Stimulated activated CD4-positive, alpha-beta T cell treated with anti-CD3 and anti-CD28 coated beads, Interleukin-1b, Interleukin-23, amount 100 ng/mL, for 24 hours (primary cell): ENCODE measurements around the gene CBLB.
"Not testable (repeated sequence)": the region's sequence is repeated elsewhere in the genome, so short reads cannot be mapped to it uniquely, and the experiment has no call there.

Experiments used
- DNase-seq, 4 experiments: peaks; one replicate each; pipeline ENCODE4 v3.0.0-alpha.2; 2020; ENCODE audit warnings: low read depth in 4 of 4, low spot score in 1 of 4

Gene CBLB

DNA sequence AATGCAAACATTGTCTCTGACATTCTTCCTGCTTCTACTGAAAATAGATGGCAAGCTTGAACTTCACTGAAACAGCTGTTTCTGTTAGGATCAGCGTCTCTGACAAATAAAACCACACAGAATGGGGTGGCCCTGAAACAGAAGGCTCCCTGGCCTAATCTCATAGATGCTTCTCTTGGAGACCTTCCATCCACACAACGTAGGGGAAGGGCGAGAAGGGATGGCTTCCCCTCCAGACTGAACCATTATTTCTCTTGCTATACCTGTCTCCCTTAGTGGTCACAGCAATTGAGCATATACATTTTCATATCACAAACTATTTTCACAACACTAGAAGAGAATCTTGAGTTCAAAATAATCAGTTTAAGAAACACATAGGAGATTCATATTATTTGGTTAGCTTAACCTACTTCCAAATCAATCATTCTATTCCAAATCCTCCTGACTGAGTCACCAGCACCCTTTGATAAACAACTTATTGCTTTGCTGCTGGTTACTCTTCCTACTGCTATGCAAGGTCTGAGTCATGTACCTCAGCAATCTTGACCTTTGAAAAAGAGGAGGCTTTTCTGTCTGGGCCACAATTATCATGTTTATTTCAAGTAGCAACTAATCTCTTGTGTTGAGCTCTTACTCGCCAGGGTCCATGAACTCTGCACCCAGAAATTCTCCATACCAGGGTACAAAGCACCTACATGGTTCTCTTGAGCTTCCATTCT, 45.5 kb downstream of the CBLB start:
- DNase-seq = no peak

DNA sequence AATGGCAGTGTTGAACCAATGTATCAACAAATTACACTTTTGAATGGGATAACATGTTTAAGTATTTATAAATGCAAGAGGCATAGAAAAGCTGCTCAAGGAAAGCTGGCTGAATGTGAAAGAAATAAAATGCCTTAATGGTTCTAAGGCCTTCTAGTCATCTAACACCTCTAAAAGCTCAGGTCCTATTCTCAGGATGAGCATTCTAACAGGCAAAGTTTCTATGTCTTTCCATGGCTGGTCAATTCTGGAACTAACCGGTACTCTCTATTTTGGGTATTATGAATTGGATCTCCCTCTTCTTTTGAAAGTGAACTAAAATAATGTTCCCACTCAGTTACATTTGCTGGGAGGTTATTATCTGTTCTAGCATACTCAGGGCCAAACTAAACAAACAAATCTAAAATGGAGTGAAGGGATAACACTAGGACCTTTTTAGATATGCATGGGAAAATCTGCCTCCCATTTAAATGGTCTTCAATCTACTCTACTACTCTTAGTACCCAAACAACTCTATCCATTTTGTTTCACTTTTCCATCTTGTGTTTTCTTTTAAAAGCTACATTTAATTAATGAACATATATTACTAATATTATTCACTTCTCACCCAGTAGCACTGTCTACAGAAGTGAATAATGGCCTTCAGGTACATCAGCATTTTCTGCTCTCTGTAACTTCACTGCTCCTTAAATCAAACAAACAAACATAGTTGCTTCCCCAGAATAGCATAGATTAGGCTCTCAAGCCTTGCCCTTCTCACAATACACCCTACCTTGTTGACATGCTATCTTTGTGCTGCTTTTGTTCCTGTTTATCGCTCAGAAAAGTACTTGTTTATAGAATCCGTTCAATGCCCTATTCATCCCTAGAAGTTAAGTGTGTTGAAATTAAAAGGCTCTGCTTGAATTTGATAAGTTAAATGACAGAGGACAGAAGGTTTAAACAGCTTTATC, 46.4 kb downstream of the CBLB start:
- DNase-seq = no peak

DNA sequence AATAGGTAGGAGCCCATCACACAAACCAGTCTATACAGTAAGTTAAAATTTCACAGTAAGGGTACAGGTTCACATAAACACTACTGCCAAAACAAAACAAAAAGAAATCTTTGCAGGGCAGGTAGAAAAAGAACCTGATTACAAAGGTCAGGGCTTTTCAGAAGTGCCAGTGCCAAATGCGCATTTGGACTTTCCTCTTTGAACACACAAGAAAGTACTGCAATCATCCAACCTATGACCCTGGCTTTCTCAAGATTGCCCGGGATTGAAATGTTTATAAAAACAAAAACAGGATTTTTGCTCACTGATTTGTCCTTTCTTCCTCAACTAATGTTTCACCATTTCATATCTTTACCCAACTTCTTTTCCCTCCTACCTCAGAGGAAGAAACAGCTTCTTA, 47.4 kb downstream of the CBLB start:
- no peak for DNase-seq

DNA sequence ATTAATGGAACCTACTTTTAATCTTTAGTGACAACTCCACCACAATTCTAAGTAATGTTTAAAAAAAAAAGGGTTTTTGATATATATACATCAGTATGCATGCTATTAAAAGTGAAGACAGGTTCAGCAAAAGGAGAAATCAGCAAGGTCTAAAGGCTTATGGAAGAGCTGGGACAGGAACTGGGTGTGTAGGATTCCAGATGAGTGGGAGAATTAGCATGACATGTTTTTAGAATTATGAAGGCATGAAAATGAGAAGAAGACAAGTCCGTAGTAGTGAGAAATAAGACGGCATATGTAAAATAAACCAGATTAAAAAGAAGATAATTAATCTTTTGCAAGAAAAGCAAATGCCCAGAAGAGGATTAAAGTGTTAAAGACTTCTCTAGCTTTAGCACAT, 52.0 kb downstream of the CBLB start:
- DNase-seq = no peak

DNA sequence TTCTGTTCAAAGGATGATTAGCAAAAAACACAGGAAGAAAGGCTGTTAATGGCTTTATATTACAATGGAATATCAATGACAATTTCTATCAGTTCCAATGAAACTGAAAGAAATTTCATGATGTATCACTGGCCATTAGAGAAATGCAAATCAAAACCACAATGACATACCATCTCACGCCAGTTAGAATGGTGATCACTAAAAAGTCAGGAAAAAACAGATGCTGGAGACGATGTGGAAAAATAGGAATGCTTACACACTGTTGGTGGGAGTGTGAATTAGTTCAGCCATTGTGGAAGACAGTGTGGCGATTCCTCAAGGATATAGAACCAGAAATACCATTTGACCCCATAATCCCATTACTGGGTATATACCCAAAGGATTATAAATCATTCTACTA, 53.5 kb downstream of the CBLB start:
- DNase-seq = not testable (repeated sequence)

DNA sequence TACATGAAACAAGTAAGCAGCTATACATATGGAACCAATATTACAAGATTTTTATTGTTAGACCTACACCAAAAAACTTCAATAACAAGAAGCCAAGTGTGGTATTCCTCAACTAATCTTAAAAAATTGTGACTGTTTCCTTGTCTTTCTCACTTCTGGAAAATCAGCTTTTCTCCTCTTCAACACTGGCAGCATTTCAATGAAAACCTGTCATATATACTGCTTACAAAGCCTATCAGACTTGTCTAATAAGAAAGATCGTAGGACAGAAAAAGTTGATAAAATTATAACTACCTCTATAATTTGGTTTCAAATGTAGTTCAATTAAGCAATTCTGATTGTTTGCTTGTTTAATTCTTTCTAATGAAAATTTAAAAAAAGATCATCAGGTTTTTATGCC, 55.1 kb downstream of the CBLB start:
- DNase-seq = no peak

DNA sequence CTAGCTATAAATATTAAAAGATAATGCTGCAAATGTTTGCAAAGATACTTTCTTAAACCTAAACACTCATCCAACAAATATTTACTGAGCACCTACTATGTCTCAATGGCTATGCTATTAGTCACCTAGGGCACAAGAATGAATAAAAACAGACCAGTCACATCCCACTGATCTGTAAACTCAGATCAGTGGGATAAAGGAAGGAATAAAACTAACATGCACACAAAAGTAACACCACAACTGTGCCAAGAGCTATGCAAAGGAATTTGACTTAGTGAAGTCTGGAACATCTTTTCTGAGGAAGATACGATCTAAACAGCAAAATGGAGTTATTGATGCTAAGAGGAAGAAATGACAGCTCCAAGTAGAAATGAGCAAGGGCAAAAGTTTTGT, 56.6 kb downstream of the CBLB start:
- DNase-seq = no peak

DNA sequence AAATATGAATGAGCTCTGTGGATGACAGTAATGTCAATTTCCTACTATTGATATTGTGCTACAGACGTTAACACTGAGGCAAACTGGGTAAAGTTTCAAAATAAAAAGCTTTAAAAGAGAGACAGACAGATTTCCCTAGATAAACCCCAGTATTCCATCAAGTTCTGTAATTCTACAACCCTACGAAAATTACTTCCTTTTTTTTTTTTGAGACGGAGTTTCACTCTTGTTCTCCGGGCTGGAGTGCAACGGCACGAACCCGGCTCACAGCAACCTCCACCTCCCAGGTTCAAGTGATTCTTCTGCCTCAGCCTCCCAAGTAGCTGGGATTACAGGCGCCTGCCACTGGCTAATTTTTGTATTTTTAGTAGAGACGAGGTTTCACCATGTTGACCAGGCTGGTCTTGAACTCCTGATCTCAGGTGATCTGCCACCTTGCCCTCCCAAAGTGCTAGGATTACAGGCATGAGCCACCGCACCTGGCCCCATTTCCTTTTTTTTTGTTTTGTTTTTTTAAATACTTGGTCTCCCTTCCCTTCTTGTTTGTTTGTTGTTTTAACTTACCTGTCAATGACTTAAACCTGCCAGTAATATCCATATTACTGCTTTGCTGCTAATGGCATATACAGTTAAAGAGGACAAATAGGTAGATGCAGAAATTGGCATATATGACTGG, 57.2 kb downstream of the CBLB start:
- DNase-seq = no peak

DNA sequence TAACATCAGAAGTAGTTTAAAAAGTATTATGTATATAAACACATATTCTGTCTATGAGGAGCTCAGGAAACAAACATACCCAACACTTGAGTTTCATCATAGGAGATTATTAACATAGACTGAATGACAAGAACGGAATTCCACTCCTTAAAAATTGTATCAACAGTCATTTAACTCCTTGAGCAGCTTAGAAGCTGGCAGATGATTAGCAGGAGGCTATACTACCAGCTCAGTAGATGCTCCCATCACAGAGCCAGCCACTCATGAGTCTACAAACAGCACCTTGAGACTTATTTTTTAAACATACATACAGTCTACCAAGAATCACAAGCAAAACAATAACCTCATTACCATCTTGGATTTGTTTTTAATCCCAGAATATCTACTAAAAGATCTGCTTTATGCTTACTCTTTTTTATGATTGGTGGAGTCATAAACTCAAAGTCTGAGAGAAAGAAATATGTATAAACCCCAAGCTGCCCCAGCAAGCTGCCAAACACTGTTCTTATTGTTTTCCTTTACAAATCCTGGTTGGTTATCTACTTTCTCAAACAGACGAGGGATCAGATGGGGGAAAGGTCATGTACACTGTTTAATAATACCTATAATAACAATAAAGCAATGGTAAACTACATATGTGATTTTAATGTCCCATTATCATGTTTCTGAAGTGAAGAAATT, 59.5 kb downstream of the CBLB start:
- no peak for DNase-seq

DNA sequence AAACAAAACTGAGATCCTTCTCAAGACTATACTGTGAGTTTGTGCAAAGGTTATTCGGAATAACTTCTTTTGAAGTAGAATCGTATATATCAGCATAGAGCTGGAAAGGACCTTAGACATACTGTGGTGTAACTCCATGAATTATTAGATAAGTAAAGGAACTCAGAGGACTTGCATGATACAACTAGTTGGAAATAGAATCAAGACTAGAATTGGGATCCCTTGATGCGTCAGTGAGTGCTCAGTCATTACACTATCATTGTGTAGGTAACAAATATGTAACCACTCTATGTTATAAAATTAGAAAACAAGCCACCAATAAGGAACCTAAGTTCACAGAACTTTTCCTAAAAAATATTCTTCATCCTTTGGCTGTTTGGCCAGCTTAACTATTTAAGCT, 61.1 kb downstream of the CBLB start:
- no peak for DNase-seq

DNA sequence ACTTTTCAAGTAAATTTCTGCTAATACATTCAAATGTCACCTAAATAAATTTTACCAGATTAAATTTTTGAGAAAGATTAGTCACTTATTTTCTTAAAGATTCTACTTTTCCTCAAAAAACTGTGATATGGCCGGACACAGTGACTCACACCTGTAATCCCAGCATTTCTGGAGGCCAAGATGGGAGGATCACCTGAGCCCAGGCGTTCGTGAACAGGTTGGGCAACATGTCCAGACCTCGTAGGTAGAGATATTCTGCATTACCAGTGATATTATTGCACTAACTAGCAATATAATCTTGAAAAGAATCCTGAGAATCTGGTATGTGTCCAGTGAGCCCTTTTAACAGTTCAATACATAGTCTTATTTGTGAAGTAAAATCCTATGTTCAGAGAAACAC, 61.7 kb downstream of the CBLB start:
- DNase-seq = no peak

DNA sequence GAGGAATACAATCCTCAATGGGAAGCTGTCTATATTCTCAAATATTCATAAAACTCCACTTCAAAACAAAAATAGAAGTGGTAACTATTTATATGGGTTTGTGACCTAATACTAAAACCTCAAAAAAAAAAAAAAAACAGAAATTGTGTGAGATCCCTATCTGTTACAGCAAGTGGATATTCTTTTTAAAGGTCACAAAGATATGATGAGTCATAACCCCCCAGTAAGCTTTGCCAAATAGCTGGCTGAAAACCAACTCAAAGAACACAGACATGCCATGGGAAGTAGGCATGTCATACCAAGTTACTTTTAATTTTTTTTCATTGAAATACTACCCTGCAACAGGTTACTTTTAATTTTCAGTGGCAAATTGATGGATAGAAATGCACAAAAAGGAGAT, 62.5 kb downstream of the CBLB start:
- DNase-seq = no peak

DNA sequence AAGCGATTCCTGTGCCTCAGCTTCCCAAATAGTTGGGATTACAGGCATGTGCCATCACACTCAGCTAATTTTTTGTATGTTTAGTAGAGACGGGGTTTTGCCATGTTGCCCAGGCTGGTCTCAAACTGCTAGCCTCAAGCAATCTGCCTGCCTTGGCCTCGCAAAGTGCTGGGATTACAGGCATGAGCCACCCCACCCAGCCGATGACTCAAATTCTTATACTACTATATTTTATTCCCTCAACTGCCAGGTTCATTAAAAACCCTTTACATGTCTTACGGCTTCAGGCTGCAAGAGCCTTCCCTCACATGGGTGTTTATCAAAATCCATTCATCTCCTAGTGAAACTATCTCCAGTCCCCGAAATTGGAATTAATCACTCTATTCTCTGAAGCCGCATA, 63.4 kb downstream of the CBLB start:
- no peak for DNase-seq

DNA sequence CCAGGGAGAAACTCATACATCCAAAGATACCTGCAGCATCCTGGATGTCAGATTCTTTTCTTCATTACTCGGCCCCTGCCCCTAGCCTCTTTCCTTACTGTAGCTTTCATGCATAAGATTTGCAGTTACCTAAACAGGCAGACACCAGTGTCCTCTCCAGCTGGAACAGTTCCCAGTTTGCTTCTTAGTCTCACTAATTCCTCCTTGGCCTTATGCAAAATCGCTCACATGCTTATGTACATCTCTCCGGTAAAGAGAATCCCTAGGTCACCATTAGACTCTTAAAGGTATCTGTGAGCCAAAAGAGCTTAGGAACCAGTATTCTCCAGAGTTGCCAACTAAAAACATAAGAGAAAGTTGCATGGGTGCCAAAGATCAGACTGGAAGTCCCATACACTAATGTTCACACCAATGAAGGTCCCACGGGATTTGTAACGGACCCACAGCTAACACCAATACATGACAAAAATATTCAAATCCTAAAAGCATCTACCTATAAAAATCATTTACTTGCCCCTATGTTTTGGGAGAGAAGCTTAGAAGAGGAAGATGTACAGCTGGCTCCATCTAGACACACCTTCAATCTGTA, 66.6 kb downstream of the CBLB start:
- no peak for DNase-seq

DNA sequence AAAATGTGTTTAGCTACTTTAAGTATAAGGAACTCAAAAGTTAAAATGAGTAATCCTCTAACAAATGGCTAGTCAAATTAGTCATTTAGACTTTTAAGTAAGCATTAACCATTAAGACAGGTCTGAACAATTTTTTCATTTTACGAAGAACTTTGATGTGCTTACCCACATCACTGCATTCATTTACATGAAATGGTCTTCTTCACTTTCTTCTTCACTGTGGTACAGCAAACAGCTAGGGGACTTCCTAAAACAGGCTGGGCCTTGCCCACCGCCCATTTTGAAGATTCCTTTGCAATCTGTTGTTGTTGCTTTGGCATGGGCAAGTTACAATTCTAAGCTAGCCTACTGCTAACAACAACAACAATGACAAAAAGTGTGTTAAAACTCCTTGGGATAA, 67.4 kb downstream of the CBLB start:
- DNase-seq = no peak

DNA sequence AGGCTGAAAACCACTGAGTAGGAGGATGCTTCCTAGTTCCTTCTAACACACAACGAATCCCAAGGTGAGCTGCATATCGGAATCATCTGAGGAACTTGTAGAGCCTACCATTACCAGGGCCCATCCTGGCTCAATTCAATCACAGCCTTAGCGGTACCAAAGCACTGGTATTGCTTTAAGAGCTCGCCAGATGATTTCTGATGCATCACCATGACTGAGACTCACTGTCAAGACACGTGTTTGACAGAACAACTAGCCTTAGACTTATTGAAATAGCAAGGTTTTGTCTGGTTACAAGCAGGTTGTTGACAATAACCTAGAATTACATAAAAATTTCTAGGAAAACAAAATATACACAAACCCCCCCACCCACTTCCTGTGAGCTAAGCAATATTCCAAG, 68.5 kb downstream of the CBLB start:
- DNase-seq = no peak

DNA sequence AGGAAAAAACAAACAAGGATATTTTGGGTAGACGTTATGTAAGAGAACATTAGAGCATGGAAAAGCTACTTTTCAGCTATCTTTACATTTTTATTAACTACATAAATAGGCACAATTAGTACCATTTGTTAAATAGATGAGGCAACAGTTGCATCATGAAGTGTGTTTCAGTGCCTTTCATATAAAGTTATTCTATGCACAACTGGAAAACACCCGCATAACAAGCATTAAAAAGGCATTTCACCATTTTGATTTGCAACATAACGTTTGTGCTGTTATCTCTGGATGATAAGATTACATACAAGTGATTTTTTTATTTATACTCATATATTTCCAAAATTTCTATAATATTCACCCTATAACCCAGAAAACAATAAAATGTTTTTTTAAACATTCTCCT, 69.5 kb downstream of the CBLB start:
- no peak for DNase-seq

DNA sequence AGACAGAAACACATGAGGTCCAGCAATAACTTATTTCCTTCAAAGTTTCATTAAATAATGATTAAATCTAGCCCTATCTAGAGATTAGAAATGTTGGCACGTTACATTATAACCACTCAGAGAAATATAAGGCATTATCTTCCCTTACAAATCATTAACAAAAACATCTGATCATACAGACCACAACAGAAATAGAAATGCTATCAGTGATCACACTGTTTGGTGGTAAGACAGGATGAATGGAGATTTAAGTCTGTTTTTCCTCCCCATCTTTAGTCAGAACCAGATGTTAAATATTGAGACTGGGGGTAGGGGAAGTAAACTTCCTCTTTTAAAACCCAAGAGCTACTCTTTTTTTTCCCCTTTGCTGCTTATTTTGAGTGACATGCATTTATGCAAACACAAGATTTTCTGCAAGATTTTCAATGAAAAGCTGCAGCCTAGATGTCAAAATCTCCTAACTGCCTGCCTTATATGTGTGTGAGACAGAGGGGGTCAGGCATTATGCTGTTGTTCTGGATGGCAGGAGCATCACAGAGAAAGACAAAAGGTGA, 70.4 kb downstream of the CBLB start:
- DNase-seq = no peak

DNA sequence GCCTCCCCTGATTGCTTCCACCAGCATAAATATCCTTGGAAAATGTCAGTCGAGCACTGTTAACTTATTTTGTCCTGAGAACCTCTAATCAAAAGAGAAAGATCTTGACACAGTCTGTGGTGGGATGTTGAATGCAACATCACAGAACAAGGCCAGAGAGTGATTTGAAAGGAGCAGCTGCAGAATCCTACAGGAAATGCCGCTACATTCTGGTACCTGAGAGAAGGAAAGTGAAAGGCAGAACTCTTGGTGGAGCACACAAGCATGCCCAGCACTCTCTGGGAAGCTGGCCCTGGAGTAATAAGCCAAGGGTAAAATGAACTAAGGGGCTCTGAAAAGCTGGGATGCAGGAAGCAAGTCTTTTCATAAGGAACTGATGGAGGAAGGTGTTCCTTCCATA, 75.8 kb downstream of the CBLB start:
- no peak for DNase-seq

DNA sequence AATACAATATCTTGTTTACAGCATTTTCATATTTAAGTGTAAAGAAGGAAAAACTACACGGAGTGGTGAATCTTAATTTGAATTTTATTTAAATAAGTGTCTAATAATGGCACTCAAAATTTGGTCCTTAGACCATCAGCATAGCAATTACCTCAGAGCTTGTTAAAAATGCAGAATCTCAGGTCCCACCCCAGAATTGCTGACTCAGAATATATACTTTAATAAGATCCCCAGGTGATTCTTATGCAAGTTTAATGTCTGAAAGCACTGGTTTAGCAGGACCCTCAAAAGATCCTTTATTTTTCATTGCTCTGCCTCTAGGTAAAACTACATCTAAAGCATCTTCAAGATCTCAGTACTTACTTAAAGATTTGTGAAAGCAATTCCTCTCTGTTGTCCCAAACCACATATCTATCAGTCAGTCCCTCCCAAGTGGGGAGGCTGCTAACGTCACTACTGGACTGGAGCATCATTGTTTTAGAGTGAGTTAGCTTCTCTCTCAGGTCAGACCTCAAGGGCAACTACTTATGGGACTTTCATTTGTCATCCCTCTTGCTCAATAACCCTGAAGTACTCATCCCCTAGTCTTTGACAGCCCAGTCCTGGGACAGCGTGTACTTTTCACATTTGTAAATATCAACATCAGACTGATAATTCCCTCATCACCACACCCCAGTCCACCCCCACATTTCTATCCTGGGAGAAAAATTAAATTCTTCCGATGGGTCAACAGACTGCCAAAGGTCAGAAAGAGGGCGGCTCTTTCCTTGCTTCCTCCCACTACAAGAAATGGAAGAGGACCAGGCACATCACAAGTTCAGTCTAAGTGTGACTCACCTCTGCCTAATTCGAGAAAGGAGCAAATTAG, 76.7 kb downstream of the CBLB start:
- no peak for DNase-seq
